Astrocyte of the hippocampus (primary cell): ENCODE measurements around the gene STRADB.
"Not testable (repeated sequence)": the region's sequence is repeated elsewhere in the genome, so short reads cannot be mapped to it uniquely, and the experiment has no call there.

Experiments
- DNase-seq: peaks from one replicate; pipeline ENCODE4 v3.0.0; 2011; ENCODE audit warnings: low read depth, low spot score

The STRADB gene

GRCh38 chr2:201430322-201430721 lies 21.2 kb upstream of the STRADB start:
- not testable (repeated sequence) for DNase-seq

- DNase-seq: no peak
These were observed 20.7 kb upstream of the STRADB start for GRCh38 chr2:201430839-201431238.

GRCh38 chr2:201432038-201432620 lies 19.4 kb upstream of the STRADB start:
- peak; percentile 54 for DNase-seq

GRCh38 chr2:201432621-201433393 lies 18.7 kb upstream of the STRADB start:
- DNase-seq: no peak

GRCh38 chr2:201433394-201433995 lies 18.0 kb upstream of the STRADB start:
- DNase-seq: no peak

GRCh38 chr2:201436141-201436540 lies 15.4 kb upstream of the STRADB start:
- DNase-seq: no peak

GRCh38 chr2:201439336-201439922 lies 12.1 kb upstream of the STRADB start:
- DNase-seq: not testable (repeated sequence)

- DNase-seq: no peak
These were observed 11.4 kb upstream of the STRADB start for GRCh38 chr2:201440182-201440581.

- no peak for DNase-seq
These were observed 10.1 kb upstream of the STRADB start for GRCh38 chr2:201441409-201441808.

- no peak for DNase-seq
These were observed 6.6 kb upstream of the STRADB start for GRCh38 chr2:201444746-201445465.

GRCh38 chr2:201447086-201447485 lies 4.5 kb upstream of the STRADB start:
- no peak for DNase-seq

- DNase-seq: no peak
These were observed 3.5 kb upstream of the STRADB start for GRCh38 chr2:201448061-201448460.

GRCh38 chr2:201448701-201449100 lies 2.8 kb upstream of the STRADB start:
- DNase-seq: no peak

GRCh38 chr2:201450954-201451291 lies 617 bp upstream of the STRADB start:
- no peak for DNase-seq

GRCh38 chr2:201452058-201452921 lies 750 bp downstream of the STRADB start:
- DNase-seq: no peak

- DNase-seq: no peak
These were observed 1.5 kb downstream of the STRADB start for GRCh38 chr2:201452922-201453643.

- no peak for DNase-seq
These were observed 6.8 kb downstream of the STRADB start for GRCh38 chr2:201458381-201458780.

- DNase-seq: no peak
These were observed 9.0 kb downstream of the STRADB start for GRCh38 chr2:201460532-201460931.

GRCh38 chr2:201464547-201464946 lies 13.0 kb downstream of the STRADB start:
- no peak for DNase-seq

GRCh38 chr2:201465524-201465971 lies 14.0 kb downstream of the STRADB start:
- no peak for DNase-seq
